BLaER1 treated with 17β-estradiol and CSF1 and Interleukin-3, amounts not matched to agents 10 nM and 100 nM (cell line): ENCODE data around the gene CACNA2D3.

Experiments used
- H3K27ac ChIP-seq, 11 experiments: shearing (Covaris generic); formaldehyde crosslinking; 2 replicates each; pipeline ENCODE4 v1.8.1; 2022
- H3K27me3 ChIP-seq, 11 experiments: shearing (Covaris generic); formaldehyde crosslinking; 2 replicates each; pipeline ENCODE4 v1.8.1; 2022
- H3K36me3 ChIP-seq, 11 experiments: shearing (Covaris generic); formaldehyde crosslinking; 2 replicates each; pipeline ENCODE4 v1.8.1; 2022
- H3K4me1 ChIP-seq, 10 experiments: shearing (Covaris generic); formaldehyde crosslinking; 2 replicates each; pipeline ENCODE4 v1.8.1; 2022
- H3K4me2 ChIP-seq, 11 experiments: shearing (Covaris generic); formaldehyde crosslinking; 2 replicates each; pipeline ENCODE4 v1.8.1; 2022
- H3K4me3 ChIP-seq, 10 experiments: shearing (Covaris generic); formaldehyde crosslinking; 2 replicates each; pipeline ENCODE4 v1.8.1; 2022
- H3K9ac ChIP-seq, 11 experiments: shearing (Covaris generic); formaldehyde crosslinking; 2 replicates each; pipeline ENCODE4 v1.8.1; 2022
- H3K9me3 ChIP-seq, 11 experiments: shearing (Covaris generic); formaldehyde crosslinking; replicated peaks in 1 of 11; 2 replicates each; pipeline ENCODE4 v1.8.1; 2022
- H4K20me1 ChIP-seq, 11 experiments: shearing (Covaris generic); formaldehyde crosslinking; 2 replicates each; pipeline ENCODE4 v1.8.1; 2022
- Cebpa-rat ChIP-seq, 11 experiments: shearing (Covaris generic); IDR thresholded peaks; 2 replicates each; pipeline ENCODE4 v1.8.1; 2022

Gene CACNA2D3

DNA sequence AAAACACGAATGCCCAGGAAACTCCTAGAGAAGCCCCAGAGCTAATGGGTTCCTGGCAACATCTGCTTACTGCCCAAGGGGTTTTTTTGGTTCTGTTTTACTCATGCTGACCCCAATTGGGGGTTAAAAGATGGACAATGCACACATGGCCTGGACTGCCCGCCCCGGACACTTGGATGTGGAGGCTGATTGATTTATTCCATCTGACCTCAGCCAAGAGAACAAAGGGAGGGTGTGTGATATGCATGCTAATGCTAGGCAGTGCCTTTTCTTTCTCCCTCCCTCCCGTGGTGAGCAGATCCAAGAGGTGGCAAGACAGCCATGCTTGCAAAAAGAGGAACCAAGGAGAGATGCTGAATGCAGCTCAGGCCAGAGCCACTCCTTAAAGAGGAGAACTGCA, 808.8 kb downstream of the CACNA2D3 start:
- Histone ChIP-seq H3K9me3 (no peaks in the 10 kb centered on the region), H3K27me3 (no peaks in the 10 kb centered on the region), H3K9ac (no peak overlapping the region), H3K36me3 (no peaks in the 10 kb centered on the region), H4K20me1 (no peaks in the 10 kb centered on the region), H3K4me3 (no peak overlapping the region), H3K4me1 (peaks cover 0 to 5% (median under 1%) of the 10 kb centered on the region in 10 experiments; a peak in 6 of 20 replicates), H3K4me2 (no peak overlapping the region), H3K27ac (no peak overlapping the region)
- no peak for TF ChIP-seq Cebpa-rat (IDR thresholded peaks at IDR 0.05)

GRCh38 chr3:54932606-54933005, 810.3 kb downstream of the CACNA2D3 start:
- Histone ChIP-seq H4K20me1 (no peaks in the 10 kb centered on the region), H3K36me3 (no peaks in the 10 kb centered on the region), H3K4me2 (no peak overlapping the region), H3K9ac (no peak overlapping the region), H3K4me1 (peaks cover 0 to 19% (median 14%) of the 10 kb centered on the region in 10 experiments; a peak in 13 of 20 replicates), H3K9me3 (no peaks in the 10 kb centered on the region), H3K27ac (no peak overlapping the region), H3K4me3 (no peak overlapping the region), H3K27me3 (0 out of 22 replicates have a peak, but pooled peaks cover 0 to 6% (median 0%) of the 10 kb centered on the region in 11 experiments)
- TF ChIP-seq Cebpa-rat (IDR thresholded peaks at IDR 0.05) = no peak

- Histone ChIP-seq H3K9me3 (no peaks in the 10 kb centered on the region), H4K20me1 (no peaks in the 10 kb centered on the region), H3K27ac (no peak overlapping the region), H3K4me1 (peaks cover 4 to 33% (median 26%) of the 10 kb centered on the region in 10 experiments; a peak in 18 of 20 replicates), H3K9ac (no peak overlapping the region), H3K27me3 (peaks cover 0 to 6% (median 0%) of the 10 kb centered on the region in 11 experiments; a peak in 1 of 22 replicates), H3K36me3 (no peaks in the 10 kb centered on the region), H3K4me3 (no peak overlapping the region), H3K4me2 (peak overlapping the region in 2 of 11 experiments; percentile 46 to 52; a peak in 3 of 22 replicates)
- TF ChIP-seq Cebpa-rat (IDR thresholded peaks at IDR 0.05) = no peak
These were observed 813.5 kb downstream of the CACNA2D3 start for GRCh38 chr3:54935869-54936268.

GRCh38 chr3:54936561-54936960, 814.2 kb downstream of the CACNA2D3 start:
- Histone ChIP-seq H4K20me1 (no peaks in the 10 kb centered on the region), H3K9me3 (no peaks in the 10 kb centered on the region), H3K4me3 (no peak overlapping the region), H3K27ac (no peak overlapping the region), H3K27me3 (peaks cover 0 to 6% (median 0%) of the 10 kb centered on the region in 11 experiments; a peak in 1 of 22 replicates), H3K36me3 (no peaks in the 10 kb centered on the region), H3K4me2 (peak overlapping the region in 8 of 11 experiments; percentile 46 to 72 (median 54); a peak in 16 of 22 replicates), H3K4me1 (peaks cover 4 to 33% (median 26%) of the 10 kb centered on the region in 10 experiments; a peak in 18 of 20 replicates), H3K9ac (no peak overlapping the region)
- peak in 2 of 11 experiments; percentile 13 to 60; a peak in 1 of 22 replicates for TF ChIP-seq Cebpa-rat (IDR thresholded peaks at IDR 0.05)

- Histone ChIP-seq H3K9me3 (no peaks in the 10 kb centered on the region), H4K20me1 (no peaks in the 10 kb centered on the region), H3K36me3 (no peaks in the 10 kb centered on the region), H3K27ac (no peak overlapping the region), H3K9ac (no peak overlapping the region), H3K4me1 (peaks cover 4 to 33% (median 26%) of the 10 kb centered on the region in 10 experiments; a peak in 18 of 20 replicates), H3K27me3 (peaks cover 0 to 6% (median 0%) of the 10 kb centered on the region in 11 experiments; a peak in 1 of 22 replicates), H3K4me2 (peak overlapping the region in 4 of 11 experiments; percentile 2 to 72 (median 30); a peak in 3 of 22 replicates), H3K4me3 (no peak overlapping the region)
- no peak for TF ChIP-seq Cebpa-rat (IDR thresholded peaks at IDR 0.05)
These were observed 817.4 kb downstream of the CACNA2D3 start for GRCh38 chr3:54939557-54940300.

DNA sequence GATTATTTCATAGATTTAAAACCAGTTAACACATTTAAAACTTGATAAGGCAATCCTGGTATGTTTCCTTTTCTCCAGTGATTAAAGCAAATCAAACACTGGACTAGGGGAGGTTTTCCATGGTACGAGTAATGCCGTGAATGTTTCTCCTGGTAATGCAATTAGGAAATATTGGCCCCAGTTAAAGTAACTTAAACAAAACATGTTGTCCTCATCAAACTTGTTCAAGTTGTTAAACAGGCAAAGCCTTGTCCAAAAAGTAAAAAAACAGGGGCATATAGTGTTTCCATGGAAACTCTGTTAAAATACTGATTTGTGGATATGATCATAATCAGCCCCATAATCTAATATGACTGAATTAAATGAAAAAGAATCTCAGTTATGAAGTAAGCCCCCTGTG, 818.6 kb downstream of the CACNA2D3 start:
- H3K9me3 ChIP-seq = no peaks in the 10 kb centered on the region
- no peak for TF ChIP-seq Cebpa-rat (IDR thresholded peaks at IDR 0.05)

DNA sequence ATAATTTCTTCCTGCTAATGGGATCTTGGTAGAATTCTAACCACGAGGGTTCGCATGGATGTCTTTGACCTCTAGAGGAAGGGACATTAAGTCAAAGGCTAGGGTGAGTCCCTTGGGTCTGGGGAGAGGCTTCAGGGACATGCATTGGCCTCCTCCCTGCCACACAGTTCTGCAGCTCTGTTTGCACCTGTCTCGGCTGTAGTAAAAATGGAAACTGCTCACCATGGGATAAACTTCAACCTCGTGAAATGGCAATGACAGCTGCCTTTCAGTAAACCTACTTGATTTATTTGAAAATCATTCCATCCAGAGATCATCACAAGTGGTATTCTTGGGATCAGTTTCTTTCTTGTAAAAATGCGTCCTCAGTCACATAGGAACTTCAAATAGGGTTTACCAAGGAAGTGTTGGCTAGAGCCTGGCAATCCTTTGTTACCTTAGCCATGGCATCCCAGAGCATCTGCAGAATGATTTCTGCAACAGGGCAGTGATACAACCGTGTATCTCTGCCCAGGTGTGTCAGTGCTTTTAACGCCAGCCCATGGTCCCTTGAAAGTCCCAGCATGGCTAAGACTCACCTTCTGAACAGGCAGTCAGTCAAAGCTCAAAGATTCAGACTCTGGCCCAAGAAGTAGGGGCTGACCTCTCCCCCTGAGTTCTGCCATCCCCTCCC, 819.5 kb downstream of the CACNA2D3 start:
- Histone ChIP-seq H3K9me3 (no peaks in the 10 kb centered on the region), H3K4me1 (peaks cover 4 to 26% (median 21%) of the 10 kb centered on the region in 10 experiments; a peak in 18 of 20 replicates), H3K4me2 (no peak overlapping the region), H3K27me3 (peaks cover 0 to 6% (median 0%) of the 10 kb centered on the region in 11 experiments; a peak in 1 of 22 replicates), H3K9ac (no peak overlapping the region), H4K20me1 (no peaks in the 10 kb centered on the region), H3K36me3 (no peaks in the 10 kb centered on the region), H3K4me3 (no peak overlapping the region), H3K27ac (no peak overlapping the region)
- TF ChIP-seq Cebpa-rat (IDR thresholded peaks at IDR 0.05) = no peak

More for the DNA sequence above, 818.6 kb downstream of the CACNA2D3 start:
- no peak overlapping the region for H3K9ac ChIP-seq
- H3K36me3 ChIP-seq = no peaks in the 10 kb centered on the region
- no peak overlapping the region for H3K4me2 ChIP-seq
- no peaks in the 10 kb centered on the region for H4K20me1 ChIP-seq
- H3K4me1 ChIP-seq = peaks cover 4 to 33% (median 26%) of the 10 kb centered on the region in 10 experiments; a peak in 18 of 20 replicates
- no peak overlapping the region for H3K4me3 ChIP-seq
- H3K27ac ChIP-seq = no peak overlapping the region
- peaks cover 0 to 6% (median 0%) of the 10 kb centered on the region in 11 experiments; a peak in 1 of 22 replicates for H3K27me3 ChIP-seq

DNA sequence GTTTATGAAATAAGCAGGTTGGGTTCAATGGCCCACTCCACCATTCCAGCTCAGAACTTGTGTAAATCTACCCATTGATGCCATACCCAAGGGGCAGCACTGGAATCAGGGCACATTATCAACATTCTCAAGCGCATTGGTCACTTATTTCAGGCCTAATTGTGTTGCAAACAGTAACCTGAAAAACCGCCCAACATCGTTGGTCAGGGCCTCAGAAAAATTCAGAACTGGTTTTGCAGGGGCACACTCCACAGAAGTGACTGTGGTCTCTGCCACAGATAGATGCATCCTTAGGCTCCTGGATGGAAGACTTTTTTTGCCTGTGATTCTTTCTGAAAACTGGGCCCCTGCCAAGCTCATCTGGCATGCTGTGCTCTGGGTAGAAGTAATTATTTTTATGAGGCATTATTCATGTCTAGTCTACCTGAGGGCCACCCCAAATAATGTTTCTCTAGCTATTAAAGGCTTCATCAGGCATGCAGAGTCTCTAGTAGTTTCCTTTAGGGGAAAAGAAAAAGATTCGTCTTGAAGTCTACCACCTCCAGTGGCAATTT, 827.2 kb downstream of the CACNA2D3 start:
- no peak overlapping the region for H3K27ac ChIP-seq
- H3K9me3 ChIP-seq = no peaks in the 10 kb centered on the region
- no peak overlapping the region for H3K9ac ChIP-seq
- TF ChIP-seq Cebpa-rat (IDR thresholded peaks at IDR 0.05) = no peak
- H3K4me2 ChIP-seq = no peak overlapping the region
- no peaks in the 10 kb centered on the region for H3K36me3 ChIP-seq
- no peaks in the 10 kb centered on the region for H3K27me3 ChIP-seq
- no peaks in the 10 kb centered on the region for H4K20me1 ChIP-seq
- no peaks in the 10 kb centered on the region for H3K4me1 ChIP-seq
- no peak overlapping the region for H3K4me3 ChIP-seq

DNA sequence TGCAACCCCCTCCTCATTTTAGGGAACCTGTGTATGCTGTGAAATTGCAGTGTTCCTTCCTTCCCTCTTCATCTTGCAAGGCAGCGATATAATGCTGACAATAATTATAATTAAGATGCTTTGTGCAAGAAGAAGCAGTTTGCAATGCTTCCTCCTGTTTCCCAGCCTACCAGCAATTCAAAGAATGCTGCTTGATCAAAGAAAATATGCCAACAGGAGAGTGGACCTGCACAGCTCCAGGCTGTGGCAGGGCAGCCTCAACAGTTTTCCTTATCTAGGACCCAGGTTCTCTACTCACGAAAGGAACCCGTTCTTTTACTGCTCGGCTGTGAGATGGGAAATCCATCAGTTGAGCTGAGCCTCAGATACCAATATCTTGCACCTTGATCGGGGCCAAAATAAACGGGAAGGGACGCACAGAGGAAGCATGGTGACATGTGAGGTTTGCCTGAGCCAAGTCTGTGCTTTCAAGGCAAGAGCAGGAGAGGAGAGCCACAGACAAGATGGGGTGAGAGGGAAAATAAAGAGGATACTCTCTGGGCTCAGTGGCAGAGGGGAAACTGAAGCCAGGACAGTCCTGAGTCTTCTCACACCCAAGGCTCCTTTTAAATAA, 828.1 kb downstream of the CACNA2D3 start:
- TF ChIP-seq Cebpa-rat (IDR thresholded peaks at IDR 0.05) = no peak
- H3K4me1 ChIP-seq = no peaks in the 10 kb centered on the region
- no peak overlapping the region for H3K4me3 ChIP-seq
- H3K27me3 ChIP-seq = no peaks in the 10 kb centered on the region
- no peaks in the 10 kb centered on the region for H3K36me3 ChIP-seq
- no peak overlapping the region for H3K9ac ChIP-seq
- no peaks in the 10 kb centered on the region for H3K9me3 ChIP-seq
- H3K27ac ChIP-seq = no peak overlapping the region
- no peaks in the 10 kb centered on the region for H4K20me1 ChIP-seq
- H3K4me2 ChIP-seq = no peak overlapping the region
